Nasal cavity respiratory epithelium epithelial cell of viscerocranial mucosa (primary cell): ENCODE results near the gene CPEB3. TPM values are rescaled to one million over a fixed set of nuclear protein-coding genes. Genes with fewer than 3 reads are reported as not detected.

Experiments used
- total RNA-seq: library from RNA; depleted of rRNA; stranded (reverse); fragments of >200 nt; gene quantifications from 2 replicates; pipeline ENCODE4 v1.2.3, GENCODE V29; 2014

Gene CPEB3
- total RNA-seq, result 3.1 and 4.0 TPM in 2 replicates

DNA sequence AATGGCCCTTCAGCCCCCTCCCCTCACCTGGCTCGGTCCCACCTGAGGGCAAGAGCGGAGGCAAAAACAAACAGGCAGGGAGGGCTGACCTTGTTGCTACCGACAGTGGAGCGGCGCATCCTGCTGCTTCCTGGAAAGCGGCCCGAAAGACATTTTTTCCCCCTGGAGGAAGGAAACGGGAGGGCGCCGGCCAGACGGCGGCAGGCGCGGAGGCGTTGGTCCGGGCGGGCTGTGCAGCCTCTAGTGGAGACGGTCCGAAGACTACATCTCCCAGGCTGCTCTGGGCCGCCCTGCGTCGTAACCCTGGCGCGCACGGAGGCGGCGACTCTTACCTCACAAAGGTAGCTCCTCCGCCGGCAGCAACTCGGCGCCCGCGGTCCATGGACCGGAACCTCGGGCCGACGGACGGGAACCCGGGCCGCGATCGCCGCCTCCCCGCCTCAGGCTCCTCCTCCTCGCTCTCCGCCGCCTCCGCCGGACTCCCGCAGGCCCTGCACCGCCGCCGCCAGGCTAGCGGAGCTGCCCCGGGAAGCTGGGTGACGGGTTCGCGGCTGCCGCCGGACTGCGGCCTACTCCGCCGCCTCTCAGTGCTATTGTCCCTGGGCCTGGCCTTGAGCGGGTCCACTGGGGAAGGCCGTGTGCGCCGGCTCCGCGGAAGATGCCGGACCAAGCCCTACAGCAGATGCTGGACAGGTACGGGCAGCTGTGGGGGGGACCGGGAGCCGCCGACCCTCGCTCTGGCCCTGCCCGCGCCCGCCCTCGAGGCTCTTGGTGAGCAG, at the start of gene CPEB3, which contains the start of gene MARCHF5:
TSS of gene CPEB3 (minus strand) at position 242 of the 779 bp plus-strand sequence. CDS start 50,728 bp downstream, outside the sequence.
TSS of gene MARCHF5 (plus strand) at position 331 of the 779 bp plus-strand sequence. CDS start at position 659, 328 bp downstream.

Other genes with a start within 250 kb of the CPEB3 start
- gene MARCHF5, start 89 bp upstream of the CPEB3 start, total RNA-seq, result 21.2 and 44.6 TPM in 2 replicates